GM19025 (cell line): Measurements from ENCODE around the gene TUBA1C.
"Not testable (repeated sequence)": the region's sequence is repeated elsewhere in the genome, so short reads cannot be mapped to it uniquely, and the experiment has no call there.

Source experiments
- ATAC-seq: cut with Tn5 transposase; IDR thresholded peaks from one replicate; pipeline ENCODE4 v1.9.1; 2021; ENCODE audit warnings: mild to moderate bottlenecking, low read depth, moderate library complexity; ENCODE audit not compliant: unreplicated experiment

Gene TUBA1C

DNA sequence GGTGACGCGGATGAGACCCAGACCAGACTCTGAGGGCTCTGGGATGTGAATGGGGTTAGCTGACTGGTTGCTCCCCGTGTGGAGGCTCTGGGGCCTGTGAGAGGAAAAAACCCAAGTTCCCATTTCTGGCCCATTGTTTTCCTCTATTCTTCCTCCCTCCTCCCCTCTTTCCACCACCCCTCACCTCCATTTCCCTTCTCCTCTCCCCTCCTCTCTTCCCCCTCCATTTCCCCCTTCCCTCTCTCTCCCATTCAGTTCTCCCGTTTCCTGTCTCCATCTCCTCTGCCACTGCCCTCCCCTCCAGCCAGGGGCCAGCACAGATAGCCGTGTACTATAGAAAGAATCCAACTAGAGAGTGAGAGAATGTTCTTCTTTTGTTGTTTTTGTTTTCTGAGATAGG lies 17.4 kb downstream of the TUBA1C start:
- no peak for ATAC-seq

DNA sequence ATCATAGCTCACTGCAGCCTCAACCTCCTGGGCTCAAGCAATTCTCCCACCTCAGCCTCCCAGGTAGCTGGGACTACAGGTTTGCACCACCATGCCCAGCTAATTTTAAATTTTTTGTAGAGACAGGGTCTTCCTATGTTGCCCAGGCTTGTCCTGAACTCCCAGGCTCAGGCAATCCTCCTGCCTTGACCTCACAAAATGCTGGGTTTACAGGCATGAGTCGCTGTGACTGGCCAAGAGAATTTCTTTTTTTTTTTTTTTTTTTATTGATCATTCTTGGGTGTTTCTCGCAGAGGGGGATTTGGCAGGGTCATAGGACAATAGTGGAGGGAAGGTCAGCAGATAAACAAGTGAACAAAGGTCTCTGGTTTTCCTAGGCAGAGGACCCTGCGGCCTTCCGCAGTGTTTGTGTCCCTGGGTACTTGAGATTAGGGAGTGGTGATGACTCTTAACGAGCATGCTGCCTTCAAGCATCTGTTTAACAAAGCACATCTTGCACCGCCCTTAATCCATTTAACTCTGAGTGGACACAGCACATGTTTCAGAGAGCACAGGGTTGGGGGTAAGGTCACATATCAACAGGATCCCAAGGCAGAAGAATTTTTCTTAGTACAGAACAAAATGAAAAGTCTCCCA lies 18.0 kb downstream of the TUBA1C start:
- not testable (repeated sequence) for ATAC-seq

DNA sequence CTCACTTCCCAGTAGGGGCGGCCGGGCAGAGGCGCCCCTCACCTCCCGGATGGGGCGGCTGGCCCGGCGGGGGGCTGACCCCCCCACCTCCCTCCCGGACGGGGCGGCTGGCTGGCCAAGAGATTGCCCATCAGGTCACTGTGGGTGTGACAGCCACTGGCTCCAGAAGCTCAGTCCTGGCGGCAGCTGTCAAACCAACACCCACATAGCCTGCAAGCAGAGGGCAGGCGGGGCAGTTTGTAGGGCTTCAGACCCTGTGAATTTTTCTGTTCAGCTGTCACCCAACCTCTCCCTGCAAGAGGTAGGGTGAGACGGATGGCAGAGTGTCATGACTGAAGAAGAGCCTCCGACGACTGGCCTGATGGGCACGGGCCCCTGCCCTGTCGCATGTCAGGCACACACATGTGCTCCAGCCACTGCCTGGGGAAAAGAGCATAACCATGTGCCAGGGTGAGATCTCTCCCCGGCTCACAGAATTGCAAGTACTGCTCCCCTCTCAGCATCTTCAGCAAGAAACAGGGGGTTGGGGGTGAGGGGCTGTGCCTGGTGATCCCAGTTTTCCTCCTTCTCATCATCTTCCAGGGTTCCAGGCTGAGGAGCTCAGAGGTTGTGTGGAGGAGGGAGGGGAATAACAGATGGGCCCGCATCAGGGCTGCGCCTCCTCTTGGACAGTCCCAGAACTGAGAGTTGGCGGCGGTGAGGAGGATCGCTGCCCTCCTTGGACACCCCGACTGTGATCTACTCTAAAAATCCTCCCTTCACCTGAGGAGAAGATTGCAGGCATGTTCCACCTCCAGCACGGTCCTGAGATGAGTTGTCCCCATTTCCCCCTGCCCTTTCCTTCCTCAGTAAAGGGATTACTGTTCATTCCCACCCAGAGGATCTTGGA lies 18.9 kb downstream of the TUBA1C start:
- ATAC-seq = no peak

DNA sequence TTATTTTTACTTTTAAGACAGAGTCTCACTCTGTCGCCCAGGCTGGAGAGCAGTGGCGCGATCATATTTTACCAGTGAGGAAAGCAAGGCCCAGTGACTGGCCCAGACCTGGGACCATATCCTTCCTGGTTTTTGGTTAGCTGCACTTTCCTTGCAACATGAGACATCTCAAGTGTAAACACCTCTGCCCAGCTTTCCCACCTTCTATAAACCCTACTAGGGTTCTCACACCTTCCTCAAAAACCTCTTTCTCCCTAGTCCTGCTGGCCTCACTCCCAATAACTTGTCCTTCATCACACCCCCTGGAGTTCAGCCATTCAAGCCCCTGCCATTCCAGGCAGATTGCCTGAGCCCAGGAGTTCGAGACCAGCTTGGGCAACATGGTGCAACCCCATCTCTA lies 19.8 kb downstream of the TUBA1C start:
- ATAC-seq = no peak

DNA sequence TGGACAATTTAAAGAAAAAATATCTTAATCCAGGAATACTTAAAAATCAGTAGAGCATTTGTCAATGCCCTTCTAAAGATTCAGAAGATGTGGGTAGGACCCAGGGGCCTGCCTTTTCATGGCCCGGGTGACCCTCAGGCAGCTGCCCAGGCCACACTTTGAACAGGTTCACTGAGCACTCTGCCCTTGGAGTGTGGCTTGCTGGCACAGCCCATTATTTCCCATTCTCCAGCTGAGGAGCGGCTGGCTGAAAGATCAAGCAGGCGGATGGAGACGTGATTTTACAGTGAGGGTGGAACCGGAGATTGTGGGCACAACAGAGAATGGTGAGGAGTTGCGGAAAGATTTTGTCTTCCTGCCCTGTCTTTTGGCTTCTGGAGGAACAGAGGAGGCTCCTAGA lies 23.0 kb downstream of the TUBA1C start:
- ATAC-seq = no peak

DNA sequence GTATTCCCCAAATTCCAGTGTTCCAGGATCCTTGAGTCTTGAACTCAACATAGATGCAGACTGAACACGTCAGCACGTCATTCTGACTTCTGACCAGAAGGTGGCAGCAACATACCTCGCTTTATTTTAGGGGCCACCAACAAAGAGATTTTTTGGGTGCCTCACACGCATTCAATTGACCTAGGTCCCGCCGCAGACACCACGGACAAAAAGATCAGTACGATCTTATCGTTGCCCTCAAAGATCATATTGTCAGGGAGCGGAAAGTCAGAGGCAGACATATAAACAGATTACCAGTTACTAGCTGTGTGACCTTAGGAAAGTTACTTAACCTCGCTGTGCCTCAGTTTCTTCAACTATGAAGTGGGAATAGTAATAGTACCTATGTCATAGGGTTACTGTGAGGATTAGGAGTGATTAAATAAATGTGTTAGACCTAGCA lies 23.6 kb downstream of the TUBA1C start:
- ATAC-seq = no peak

DNA sequence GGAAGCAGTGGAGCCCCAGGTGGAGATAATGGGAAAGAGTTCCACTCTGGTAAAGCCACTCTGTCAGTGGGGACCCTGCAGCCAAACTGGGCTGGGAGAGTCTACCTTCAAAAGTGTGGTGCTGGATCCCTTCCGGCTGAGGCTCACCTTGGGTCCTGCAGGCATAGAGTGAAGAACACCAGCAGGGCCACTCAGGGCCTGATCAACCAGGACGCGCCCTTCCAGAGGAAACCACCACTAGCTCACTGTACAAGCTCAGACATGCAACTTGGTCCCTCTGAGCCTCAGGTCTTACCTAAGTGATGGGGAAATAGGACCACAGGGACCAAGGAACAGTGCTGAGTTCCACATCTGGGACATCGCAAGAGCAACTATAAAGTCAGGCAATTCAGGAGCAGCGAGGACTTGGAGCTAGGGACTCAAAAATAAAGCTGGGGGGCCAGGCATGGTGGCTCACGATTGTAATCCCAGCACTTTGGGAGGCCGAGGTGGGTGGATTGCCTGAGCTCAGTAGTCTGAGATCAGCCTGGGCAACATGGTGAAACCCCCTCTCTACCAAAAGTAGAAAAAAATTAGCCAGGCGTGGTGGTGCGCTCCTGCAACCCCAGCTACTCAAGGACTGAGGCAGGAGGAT lies 24.2 kb downstream of the TUBA1C start:
- ATAC-seq = no peak

DNA sequence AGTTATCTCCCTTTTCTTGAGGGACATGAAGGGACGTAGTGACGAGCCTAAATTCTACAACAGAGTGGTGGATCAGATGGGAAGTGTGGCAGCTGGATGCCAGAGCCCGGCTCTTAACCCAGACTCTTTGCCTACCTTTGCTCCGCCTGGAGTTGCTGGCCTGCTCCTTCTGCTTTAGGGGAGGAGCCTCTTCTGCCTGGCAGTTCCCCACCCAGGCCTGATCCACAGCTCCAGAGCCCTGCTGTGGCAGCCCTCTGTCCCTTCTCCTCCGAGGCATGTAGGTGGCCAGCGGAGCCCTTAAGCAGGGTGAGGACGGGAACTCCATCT lies 27.8 kb downstream of the TUBA1C start:
- no peak for ATAC-seq

DNA sequence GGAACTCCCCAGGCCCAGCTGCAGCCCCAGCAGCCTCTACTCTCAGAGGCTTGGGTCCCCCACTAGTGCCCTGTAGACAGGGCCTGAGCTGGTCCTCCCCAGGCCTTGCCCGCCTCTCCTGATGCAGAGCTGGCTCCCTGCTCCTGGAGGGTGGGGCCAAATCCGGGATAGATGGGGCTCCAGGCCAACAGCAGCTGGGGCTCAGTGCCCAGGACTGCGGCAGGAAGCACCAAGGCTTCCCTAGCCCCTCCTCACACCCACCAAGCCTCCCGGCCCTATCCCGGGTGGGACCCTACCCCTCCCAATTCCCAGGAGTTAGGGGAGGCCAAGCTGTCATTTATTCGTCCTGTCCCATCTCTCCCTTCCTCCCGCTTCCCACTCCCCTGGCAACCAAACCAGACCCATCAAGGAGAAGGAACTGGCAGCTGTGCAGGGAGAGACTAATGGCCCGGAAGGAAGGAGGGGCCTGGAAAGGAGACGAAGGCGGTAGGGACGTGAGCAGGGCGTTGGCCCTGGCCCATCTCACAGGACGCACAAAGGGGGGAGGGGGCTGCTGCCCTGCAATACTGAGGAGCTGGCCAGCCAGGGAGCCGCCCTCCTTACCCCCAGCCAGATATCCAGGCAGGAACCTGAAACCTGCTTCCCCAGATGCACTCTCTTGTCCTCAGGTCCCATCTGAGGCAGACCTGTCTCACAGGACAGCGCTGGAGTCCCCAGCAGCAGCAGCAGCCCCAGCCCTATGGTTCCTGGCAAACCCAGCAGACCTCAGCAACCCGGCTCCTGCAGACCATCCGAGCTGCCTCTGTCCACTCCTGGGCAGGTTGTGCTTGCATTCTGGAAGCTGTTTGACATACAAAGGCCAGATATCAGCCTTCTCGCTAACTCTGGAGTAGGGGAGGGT lies 28.4 kb downstream of the TUBA1C start:
- ATAC-seq = no peak

DNA sequence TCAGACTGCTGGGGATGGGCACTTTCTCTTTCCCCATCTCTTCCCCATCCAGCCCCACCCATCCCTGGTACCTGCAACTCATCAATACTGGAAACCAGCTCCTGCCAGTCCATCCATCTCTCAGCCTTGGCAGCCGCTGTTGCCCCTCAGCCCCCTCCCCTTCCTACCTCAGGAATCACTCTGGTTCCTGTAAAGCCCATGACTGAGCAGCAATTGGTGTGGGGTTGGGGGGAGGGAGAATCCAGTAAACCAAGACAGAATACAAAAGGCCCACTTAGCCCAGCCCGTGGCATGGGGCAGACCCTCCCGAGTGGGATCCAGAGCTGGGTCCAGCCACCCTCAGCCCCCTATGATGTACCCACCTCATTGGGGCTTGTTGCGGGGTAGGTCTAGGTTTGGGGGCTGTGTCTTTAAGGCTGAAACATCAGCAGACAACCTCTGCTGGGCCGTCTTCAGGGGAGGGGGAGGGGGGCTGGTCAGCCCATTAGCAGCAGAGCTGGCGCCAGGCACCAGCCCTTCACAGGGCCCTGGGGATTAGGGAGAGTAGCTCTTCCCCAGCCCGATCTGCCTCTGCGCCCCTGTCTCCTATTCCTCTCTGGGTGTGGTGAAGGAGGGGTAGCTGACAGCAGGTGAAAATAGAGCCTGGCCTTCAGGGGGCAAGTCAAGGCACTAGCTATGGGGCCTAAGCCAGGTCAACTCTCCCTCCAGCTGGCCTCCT lies 29.4 kb downstream of the TUBA1C start:
- no peak for ATAC-seq

DNA sequence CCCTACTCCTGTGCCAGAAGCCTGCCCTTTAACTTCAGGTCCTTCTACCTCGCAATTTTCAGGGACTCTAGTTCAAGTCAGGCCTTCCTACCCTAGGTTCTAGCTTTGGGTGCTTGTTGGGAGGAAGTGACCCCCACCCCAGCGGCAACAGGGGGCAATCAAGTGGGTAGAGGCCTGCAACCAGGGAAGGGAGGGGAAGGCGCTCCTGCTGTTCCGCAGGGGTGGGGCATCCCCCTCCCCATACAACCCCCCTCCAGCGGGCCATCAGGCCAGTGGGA lies 29.9 kb downstream of the TUBA1C start:
- no peak for ATAC-seq

DNA sequence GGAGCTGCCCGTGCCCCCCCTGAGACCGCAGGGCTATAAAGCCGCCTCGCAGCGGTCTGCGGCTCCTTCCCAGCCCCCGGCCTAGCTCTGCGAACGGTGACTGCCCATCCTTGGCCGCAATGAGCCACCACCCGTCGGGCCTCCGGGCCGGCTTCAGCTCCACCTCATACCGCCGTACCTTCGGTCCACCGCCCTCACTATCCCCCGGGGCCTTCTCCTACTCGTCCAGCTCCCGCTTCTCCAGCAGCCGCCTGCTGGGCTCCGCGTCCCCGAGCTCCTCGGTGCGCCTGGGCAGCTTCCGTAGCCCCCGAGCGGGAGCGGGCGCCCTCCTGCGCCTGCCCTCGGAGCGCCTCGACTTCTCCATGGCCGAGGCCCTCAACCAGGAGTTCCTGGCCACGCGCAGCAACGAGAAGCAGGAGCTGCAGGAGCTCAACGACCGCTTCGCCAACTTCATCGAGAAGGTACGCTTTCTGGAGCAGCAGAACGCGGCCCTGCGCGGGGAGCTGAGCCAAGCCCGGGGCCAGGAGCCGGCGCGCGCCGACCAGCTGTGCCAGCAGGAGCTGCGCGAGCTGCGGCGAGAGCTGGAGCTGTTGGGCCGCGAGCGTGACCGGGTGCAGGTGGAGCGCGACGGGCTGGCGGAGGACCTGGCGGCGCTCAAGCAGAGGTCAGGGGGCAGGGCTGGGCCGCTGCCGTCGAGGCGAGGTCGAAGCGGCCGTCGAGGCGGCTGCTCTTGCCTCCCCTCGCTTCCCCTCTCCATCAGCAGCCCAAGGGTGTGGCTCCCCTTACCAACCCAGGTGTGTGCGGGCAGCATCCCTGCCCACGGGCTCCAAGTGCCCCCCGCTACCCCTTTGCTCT lies 30.4 kb downstream of the TUBA1C start, which contains the start of gene PRPH:
Gene PRPH, plus strand, starts transcription at position 66 of the 855 bp plus-strand sequence. Its CDS starts 54 bp downstream, at position 120.
- ATAC-seq = no peak

DNA sequence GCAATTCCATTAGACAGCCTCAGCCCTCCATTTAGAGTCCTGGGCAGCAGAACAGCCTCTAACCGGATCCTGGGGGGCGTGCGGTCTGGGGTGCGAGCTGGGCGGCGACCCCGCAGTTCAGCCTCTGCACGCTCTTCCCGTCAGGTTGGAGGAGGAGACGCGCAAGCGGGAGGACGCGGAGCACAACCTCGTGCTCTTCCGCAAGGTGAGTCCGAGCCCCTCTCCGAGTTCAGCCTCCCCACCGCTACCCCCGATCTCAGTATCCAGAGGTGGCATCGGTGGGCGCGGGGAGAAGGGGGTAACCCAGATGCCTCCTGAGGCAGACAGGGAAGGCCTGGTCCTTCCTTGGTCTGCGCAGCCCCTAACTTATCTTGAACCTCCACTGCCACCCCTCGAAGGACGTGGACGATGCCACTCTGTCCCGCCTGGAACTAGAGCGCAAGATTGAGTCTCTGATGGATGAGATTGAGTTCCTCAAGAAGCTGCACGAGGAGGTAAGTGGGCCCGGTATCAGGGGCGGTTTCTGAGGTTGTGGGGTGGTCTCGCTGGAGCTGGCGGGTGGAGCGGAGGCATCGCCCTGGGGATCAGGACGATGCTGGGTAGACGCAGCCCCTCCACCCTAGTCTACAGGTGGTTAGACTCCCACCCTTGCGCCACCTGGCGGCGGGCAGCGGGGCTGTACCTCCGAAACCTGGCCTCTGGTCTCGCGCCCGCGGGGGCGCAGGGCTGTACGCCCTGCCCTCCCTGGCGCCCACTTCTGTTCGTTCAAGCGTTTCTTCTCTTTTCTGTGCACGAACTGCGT lies 31.4 kb downstream of the TUBA1C start:
- ATAC-seq = no peak

DNA sequence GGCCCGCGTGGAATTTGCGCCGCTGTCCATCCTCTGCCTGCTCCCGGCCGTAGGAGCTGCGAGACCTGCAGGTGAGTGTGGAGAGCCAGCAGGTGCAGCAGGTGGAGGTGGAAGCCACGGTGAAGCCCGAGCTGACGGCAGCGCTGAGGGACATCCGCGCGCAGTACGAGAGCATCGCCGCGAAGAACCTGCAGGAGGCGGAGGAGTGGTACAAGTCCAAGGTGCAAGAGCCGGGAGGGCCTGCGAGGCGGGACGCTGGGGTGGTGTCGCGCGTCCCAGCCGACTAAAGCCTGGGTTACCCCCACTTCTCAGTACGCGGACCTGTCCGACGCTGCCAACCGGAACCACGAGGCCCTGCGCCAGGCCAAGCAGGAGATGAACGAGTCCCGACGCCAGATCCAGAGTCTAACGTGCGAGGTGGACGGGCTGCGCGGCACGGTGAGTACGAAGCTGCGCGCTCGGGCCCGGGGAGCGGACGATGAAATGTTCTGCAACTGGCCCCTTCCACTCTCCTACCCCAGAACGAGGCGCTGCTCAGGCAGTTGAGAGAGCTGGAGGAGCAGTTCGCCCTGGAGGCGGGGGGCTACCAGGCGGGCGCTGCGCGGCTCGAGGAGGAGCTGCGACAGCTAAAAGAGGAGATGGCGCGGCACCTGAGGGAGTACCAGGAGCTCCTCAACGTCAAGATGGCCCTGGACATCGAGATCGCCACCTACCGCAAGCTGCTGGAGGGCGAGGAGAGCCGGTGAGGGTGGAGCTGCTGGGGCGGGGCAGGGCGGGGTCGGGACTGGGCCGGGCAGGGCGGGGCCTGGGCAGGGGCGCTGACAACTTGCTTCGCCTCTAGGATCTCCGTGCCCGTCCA lies 32.2 kb downstream of the TUBA1C start:
- ATAC-seq = no peak

DNA sequence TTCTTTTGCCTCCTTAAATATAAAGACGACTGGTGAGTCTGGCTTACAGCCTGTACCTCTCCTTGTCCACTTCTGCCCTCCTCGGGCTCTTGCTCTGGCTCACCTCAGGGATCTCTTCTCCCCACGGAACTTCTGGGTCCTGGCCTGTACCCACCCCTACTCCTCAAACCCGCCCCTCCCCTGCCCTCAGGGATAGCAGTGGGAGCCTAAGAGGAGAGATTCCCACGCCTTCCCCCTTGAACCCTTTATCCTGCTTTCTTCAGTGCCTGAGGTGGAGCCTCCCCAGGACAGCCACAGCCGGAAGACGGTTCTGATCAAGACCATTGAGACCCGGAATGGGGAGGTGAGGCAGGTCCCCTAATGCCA lies 32.8 kb downstream of the TUBA1C start:
- ATAC-seq = no peak

DNA sequence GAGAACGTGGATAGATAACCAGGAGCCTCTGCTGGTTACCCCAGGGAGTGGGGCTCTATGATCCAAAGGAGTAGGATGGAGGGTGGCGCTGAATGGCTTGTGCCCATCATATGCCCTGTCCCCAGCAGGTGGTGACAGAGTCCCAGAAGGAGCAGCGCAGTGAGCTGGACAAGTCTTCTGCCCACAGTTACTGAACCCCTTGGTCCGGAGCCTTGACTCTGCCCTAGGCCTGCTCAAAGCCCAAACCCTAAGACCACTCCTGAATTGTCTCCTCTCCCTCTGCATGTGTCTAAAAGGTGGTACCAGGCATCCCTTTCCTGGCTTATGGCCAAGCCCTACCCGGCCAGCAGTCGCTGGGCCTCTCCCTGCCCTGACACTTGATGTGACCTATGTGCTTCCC lies 33.3 kb downstream of the TUBA1C start:
- no peak for ATAC-seq

DNA sequence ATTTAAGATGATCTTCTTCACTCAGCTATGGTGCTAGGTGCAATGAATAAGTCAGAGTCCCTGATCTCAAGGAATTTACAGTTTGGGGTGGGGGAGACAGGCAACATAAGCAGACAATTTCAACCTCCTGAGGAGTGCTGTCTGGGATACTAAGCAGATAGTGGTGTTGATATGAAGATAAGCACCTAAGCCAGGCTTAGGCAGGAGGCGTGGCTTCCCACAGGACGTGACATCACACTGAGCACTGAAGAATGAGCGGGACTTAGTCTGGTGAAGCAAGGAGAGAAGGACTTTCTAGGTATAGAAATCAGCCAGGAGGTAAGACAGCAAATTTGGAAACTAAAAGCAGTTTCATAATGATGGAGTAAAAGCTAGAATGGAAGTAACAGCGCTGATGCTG lies 36.9 kb downstream of the TUBA1C start:
- no peak for ATAC-seq

DNA sequence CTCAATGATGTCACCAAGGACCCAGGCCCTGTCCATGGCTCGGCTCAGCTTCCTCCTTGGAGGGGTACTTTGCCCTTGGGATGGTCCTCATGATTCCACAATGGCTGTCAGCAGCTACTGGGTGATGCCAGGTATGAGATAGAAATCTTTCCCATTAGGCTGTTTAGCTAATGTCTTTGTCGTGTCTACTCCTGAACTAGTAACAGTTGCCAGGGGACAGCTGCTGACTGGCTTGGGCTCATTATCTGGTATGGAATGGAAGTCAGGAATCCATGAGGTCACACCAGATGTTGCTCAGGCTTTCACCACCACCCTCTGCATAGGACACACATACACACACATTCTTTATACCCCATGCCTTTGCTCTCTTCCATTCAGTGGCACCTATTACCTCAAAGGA lies 39.3 kb downstream of the TUBA1C start:
- ATAC-seq = no peak
